AG08395 (cell line): ENCODE results near the gene SFRP5.
A peak's percentile ranks its signal among the peaks of the same experiment; 100 is the strongest.

ENCODE experiments used
- DNase-seq: peaks from one replicate; pipeline ENCODE4 v3.0.0; 2012; ENCODE audit warnings: mixed read lengths, low spot score

SFRP5 gene

GRCh38 chr10:97736403-97736901, 35.3 kb downstream of the SFRP5 start:
- DNase-seq: no peak

DNA sequence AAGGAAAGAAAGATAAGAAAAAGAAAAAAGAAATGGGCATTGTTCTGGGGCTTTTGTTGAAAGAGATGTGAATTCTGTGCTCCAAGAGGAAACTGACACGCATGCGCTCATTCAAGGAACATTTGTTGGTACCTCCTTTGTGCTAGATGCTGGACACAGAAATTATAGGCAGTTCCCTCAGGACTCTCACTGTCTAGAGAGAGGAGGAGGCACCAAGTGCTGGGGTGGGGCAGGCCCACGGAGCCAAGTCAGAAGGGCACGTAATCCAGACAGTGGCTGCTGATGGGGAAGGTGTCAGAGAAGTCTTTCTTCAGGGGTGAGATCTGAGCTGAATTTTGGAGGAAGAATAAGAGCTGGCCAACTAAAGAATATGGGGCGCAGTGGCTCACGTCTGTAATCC, 37.8 kb downstream of the SFRP5 start:
- no peak for DNase-seq

- DNase-seq: no peak
These were observed 38.5 kb downstream of the SFRP5 start for GRCh38 chr10:97733256-97733655.

- DNase-seq: no peak
These were observed 39.8 kb downstream of the SFRP5 start for GRCh38 chr10:97732052-97732359.

DNA sequence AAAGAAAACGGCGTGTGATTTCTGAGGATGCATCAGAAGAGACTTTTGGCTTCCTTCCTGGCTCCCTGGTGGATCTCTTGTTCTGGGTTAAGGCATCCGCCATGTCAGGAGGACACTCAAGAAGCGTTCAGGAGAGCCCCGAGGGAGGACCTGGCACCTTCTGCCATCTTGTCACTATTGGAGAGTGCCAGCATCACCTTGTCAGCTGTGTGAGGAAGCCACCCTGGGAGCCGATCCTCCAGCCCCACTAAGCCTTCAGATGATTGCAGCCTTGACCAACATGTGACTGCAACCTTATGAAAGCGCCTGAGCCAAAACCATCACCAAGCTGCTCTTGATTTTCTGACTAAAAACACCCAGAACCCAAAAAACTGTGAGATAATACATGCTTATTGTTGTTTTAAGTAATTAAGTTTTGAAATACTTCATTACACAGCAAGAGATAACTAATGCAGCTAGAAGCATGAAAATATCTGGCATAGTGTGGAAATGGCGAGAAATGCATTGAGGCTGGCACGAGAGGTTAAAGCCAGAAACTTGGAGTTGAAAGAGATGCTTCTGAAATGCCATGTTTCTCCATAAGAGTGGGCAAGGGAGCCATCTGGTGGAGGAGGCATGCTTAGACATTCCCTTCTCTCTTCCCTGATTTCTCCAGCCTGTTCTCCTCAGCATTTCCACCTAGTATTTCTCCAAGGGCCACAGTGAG, 40.3 kb downstream of the SFRP5 start:
- DNase-seq: peak; percentile 69

GRCh38 chr10:97729014-97729413, 42.8 kb downstream of the SFRP5 start:
- DNase-seq: no peak

GRCh38 chr10:97726636-97727178, 45.1 kb downstream of the SFRP5 start:
- peak; percentile 70 for DNase-seq

DNA sequence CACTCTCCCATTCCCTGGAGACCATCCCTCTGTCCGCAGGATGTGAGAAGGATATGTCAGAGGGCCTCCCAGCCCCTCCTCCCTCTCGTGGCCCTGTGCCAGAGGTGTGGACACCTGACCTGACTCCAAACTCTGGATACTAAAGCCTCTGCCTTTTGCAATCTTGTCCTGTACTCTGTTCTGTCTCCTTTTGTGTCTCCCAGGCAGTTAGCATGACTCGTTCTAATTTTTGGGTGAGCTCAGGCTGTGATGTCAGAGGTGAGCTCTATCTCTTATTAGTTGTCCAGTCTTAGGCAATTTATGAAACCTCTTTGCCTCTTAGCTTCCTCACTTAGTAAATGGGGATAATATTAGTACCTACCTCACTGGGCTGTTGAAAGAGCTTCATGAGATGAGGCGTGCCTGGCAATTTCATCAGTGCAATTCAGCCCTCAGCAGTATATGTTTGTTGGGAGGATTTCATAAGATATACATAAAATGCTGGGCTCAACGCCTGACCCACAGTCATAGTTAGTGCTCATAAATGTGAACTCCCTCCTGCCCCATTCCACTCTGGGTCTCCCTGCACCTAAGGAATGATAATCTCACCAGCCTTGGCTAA, 47.4 kb downstream of the SFRP5 start:
- peak; percentile 43 for DNase-seq

GRCh38 chr10:97723001-97723400, 48.8 kb downstream of the SFRP5 start:
- no peak for DNase-seq

DNA sequence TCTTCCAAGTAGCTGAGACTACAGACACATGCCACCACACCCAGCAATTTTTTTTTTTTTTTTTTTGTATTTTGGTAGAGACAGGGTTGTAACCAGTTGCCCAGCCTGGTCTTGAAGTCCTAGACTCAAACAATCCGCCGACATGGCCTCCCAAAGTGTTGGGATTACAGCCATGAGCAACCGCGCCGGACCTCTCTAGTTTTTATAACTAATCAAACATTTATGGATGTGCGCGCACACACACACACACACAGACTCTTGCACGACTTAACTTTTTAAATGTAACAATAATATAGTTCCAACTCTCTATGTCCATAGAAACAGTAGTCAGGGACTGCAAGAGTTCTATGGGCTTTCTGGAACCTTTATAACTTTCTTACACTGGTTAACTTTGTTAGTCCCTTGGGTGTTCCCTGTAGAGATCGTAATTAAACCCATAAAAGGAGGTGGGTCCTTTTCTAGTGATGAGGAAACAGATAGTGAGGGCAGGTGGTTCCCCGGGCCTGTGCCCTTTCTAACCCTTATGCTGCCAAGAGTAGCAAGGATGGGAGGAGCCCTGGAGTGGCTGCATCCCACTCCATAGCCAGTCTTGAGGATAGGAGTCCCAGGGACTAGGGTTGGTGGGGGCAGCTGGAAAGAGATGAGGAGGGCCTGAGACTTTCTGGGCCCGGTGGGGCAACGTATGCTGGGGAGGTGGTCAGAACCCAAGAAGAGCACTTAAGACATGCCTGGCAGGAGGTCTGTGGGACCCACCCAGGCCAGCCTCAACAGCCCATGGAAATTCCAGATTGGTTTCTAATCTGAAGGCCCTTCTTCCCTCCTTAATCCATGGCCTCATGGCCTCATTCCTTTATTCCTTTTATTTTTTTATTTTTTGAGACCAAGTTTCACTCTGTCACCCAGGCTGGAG, 49.7 kb downstream of the SFRP5 start:
- no peak for DNase-seq

DNA sequence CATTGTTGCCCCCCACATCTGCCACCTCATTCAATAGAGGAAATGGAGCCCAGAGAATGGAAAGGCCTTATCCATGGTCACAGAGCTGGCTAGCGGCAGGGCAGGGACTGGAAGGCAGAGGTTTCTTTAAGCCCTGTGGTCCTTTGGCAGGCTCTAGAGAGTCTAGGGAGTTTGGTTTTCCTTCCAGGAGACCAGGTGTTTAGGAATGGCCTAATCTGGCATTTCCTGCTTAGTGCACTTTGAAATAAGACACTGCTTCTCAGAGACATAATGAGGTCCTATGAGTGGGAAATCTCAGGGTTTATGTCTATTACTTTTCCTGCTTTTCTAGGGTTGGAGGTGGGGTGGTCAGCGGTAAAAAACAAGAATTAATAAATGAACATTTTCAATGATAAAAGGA, 52.2 kb downstream of the SFRP5 start:
- no peak for DNase-seq

GRCh38 chr10:97718659-97719142, 53.1 kb downstream of the SFRP5 start:
- no peak for DNase-seq

DNA sequence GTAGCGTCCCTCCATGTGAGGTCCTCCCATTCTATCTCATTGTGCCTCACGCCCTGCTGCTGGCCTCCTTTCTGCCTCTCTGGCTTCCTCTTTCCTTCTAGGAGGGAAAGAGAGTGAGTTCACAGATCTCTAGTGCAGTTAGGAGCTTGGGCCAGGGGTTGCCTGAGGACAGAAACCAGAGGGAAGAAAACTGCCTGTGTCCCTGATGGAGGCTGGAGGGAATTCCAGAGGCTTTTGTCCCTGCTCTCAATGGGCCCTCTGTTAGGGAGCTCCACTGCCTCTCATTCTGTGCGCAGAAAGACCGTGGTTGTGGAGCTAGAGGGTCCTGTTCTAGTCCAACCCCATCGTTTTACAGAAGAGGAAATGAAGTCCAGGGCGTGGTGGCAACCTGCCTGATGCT, 53.6 kb downstream of the SFRP5 start:
- no peak for DNase-seq

DNA sequence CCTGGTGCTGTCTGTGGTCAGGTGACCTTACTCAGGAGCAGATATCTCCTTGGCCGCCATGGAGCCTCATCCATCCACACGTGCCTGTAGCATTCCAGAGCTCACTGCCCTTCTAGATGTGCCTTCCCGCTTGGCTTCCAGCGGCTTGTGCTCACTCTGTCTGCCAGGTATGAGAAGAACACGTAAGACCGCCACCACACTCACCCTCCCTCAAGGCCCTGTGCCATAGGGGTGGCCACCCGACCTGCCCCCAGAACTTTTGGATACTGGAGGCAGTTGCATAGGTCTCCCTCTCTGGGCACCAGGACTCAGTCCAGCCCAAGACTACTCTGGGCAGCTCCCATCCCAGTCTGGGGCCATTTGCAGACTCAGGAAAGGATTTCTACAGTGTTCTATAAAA, 54.2 kb downstream of the SFRP5 start:
- no peak for DNase-seq
